IMR-90 (cell line): ENCODE data around the gene LTA. TPM values are rescaled to one million over a fixed set of nuclear protein-coding genes. Genes with fewer than 3 reads are reported as not detected.

Experiments
- ATAC-seq: fragments of 200-7000 bp; cut with Tn5 transposase; 2 replicates; pipeline ENCODE4 v1.9.1; 2020; ENCODE audit warnings: low read depth, mild to moderate bottlenecking, moderate library complexity
- BruUV-seq: library from RNA; stranded (reverse); fragments of 400-500 nt; replicated peaks from 2 replicates; lab custom pipeline; 2021; lab: Mats Ljungman, UMichigan
- CTCF ChIA-PET: fragments of 300-600 bp; formaldehyde crosslinking; extraction: SDS; loops from one replicate; lab custom pipeline; 2021; ENCODE audit warnings: antibody characterized with exemption; lab: Yijun Ruan, JAX
- POLR2A ChIA-PET: fragments of 300-600 bp; sonication (Branson Sonifier 250); formaldehyde crosslinking; loops from one replicate; lab custom pipeline; 2022; ENCODE audit warnings: antibody characterized with exemption; ENCODE audit not compliant: unreplicated experiment; lab: Charles Lee
- DNase-seq: peaks from one replicate; pipeline ENCODE4 v3.0.0; 2013
- H2AFZ ChIP-seq: replicated peaks from 2 replicates; pipeline ENCODE3; 2013; ENCODE audit warnings: low read length, mild to moderate bottlenecking; ENCODE audit not compliant: poor library complexity
- H2AK5ac ChIP-seq: 2 replicates; pipeline ENCODE4 v1.6.1; 2013; ENCODE audit warnings: low read depth, low read length, inconsistent platforms
- H2AK9ac ChIP-seq: replicated peaks from 2 replicates; pipeline ENCODE3; 2013; ENCODE audit warnings: mild to moderate bottlenecking, low read depth, low read length, moderate library complexity; ENCODE audit not compliant: poor library complexity
- H2BK120ac ChIP-seq: 2 replicates; pipeline ENCODE4 v1.6.1; 2013; ENCODE audit warnings: low read depth, low read length, inconsistent platforms
- H2BK15ac ChIP-seq: 3 replicates; pipeline ENCODE4 v1.6.1; 2013; ENCODE audit warnings: low read depth, low read length, inconsistent platforms
- H2BK20ac ChIP-seq: 2 replicates; pipeline ENCODE4 v1.6.1; 2013; ENCODE audit warnings: low read depth, mild to moderate bottlenecking, inconsistent platforms, low read length, moderate library complexity
- H2BK5ac ChIP-seq: 2 replicates; pipeline ENCODE4 v1.6.1; 2013; ENCODE audit warnings: mild to moderate bottlenecking, low read depth, low read length, inconsistent platforms; ENCODE audit not compliant: poor library complexity, severe bottlenecking
- H3K14ac ChIP-seq: replicated peaks from 2 replicates; pipeline ENCODE4 v1.6.1; 2013; ENCODE audit warnings: low read depth, low read length, inconsistent platforms
- H3K18ac ChIP-seq: 2 replicates; pipeline ENCODE4 v1.6.1; 2013; ENCODE audit warnings: low read depth, low read length, control low read depth
- H3K23ac ChIP-seq: 2 replicates; pipeline ENCODE4 v1.6.1; 2013; ENCODE audit warnings: low read depth, low read length, inconsistent platforms
- H3K27ac ChIP-seq: 2 replicates; pipeline ENCODE4 v1.5.1; 2013; ENCODE audit warnings: mild to moderate bottlenecking, control low read depth, low read length; ENCODE audit not compliant: insufficient read depth
- H3K27me3 ChIP-seq: 2 replicates; pipeline ENCODE4 v1.6.1; 2013; ENCODE audit warnings: low read length; ENCODE audit not compliant: control insufficient read depth, insufficient read depth
- H3K36me3 ChIP-seq: 2 replicates; pipeline ENCODE4 v1.6.1; 2013; ENCODE audit warnings: low read length, mixed read lengths; ENCODE audit not compliant: control insufficient read depth, insufficient read depth
- H3K4ac ChIP-seq: 2 replicates; pipeline ENCODE4 v1.6.1; 2013; ENCODE audit warnings: low read depth, low read length, inconsistent platforms
- H3K4me1 ChIP-seq: 2 replicates; pipeline ENCODE4 v1.6.1; 2013; ENCODE audit warnings: low read length, mixed read lengths; ENCODE audit not compliant: control insufficient read depth, insufficient read depth
- H3K4me2 ChIP-seq: 2 replicates; pipeline ENCODE4 v1.6.1; 2013; ENCODE audit warnings: low read depth, mild to moderate bottlenecking, control low read depth, low read length, moderate library complexity
- H3K4me3 ChIP-seq: 2 replicates; pipeline ENCODE4 v1.5.1; 2013; ENCODE audit warnings: low read depth, mild to moderate bottlenecking, control low read depth, low read length, moderate library complexity; ENCODE audit not compliant: insufficient read depth
- H3K56ac ChIP-seq: 2 replicates; pipeline ENCODE4 v1.6.1; 2013; ENCODE audit warnings: low read length, inconsistent platforms; ENCODE audit not compliant: insufficient read depth; ENCODE audit errors: extremely low read depth
- H3K79me1 ChIP-seq, 2 experiments: 2 replicates each; pipeline ENCODE4 v1.6.1; 2013; ENCODE audit warnings: low read length in 2 of 2, inconsistent platforms in 1 of 2, low read depth in 1 of 2
- H3K9ac ChIP-seq: 2 replicates; pipeline ENCODE4 v1.6.1; 2013; ENCODE audit warnings: low read depth, low read length, control low read depth
- H3K9me1 ChIP-seq: 2 replicates; pipeline ENCODE4 v1.6.1; 2013; ENCODE audit warnings: low read length, inconsistent platforms; ENCODE audit not compliant: insufficient read depth
- H3K9me3 ChIP-seq: 2 replicates; pipeline ENCODE4 v1.6.1; 2013; ENCODE audit warnings: low read length; ENCODE audit not compliant: control insufficient read depth, insufficient read depth
- H4K20me1 ChIP-seq: 2 replicates; pipeline ENCODE4 v1.6.1; 2013; ENCODE audit warnings: low read length, inconsistent platforms; ENCODE audit not compliant: insufficient read depth
- H4K5ac ChIP-seq: 2 replicates; pipeline ENCODE4 v1.6.1; 2013; ENCODE audit warnings: mild to moderate bottlenecking, low read depth, low read length, control low read depth
- H4K8ac ChIP-seq, 2 experiments: 2 replicates each; pipeline ENCODE4 v1.6.1; 2013; ENCODE audit warnings: low read depth in 2 of 2, low read length in 2 of 2, control low read depth in 1 of 2, inconsistent platforms in 1 of 2
- H4K91ac ChIP-seq: 2 replicates; pipeline ENCODE4 v1.6.1; 2013; ENCODE audit warnings: low read depth, low read length, inconsistent platforms; ENCODE audit not compliant: insufficient read depth
- RCOR1 ChIP-seq: IDR thresholded peaks from 2 replicates; pipeline ENCODE4 v1.6.1; 2012; ENCODE audit warnings: mild to moderate bottlenecking, low read length, improper control_type of control experiment; ENCODE audit not compliant: insufficient replicate concordance
- WGBS, 2 experiments: methylation state at CpG; one replicate each; pipeline versions ENCODE4 v1.1.5 to v1.1.7; 2013; ENCODE audit warnings: missing lambda C conversion rate in 2 of 2; ENCODE audit not compliant: insufficient read length in 1 of 2; ENCODE audit errors: extremely low coverage in 2 of 2; 5-methylcytosine and 5-hydroxymethylcytosine counted together
- dilution Hi-C: fragments of 300-500 bp; cut with HindIII; formaldehyde crosslinking; loops from one replicate; pipeline ENCODE4 v1.14.3; 2018; ENCODE audit warnings: low sequenced_read_pairs; ENCODE audit not compliant: unreplicated experiment
- in situ Hi-C: fragments of 300-500 bp; cut with MboI; formaldehyde crosslinking; loops from 3 replicates; pipeline ENCODE4 v1.14.3; 2019; ENCODE audit warnings: low sequenced_read_pairs, inconsistent platforms, mixed read lengths
- intact Hi-C: fragments of 100-400 bp; cut with micrococcal nuclease; formaldehyde crosslinking; loops from 2 replicates; pipeline ENCODE4 v1.10.0; 2022
- polyA plus RNA-seq, 3 experiments: library from polyadenylated mRNA; depleted of rRNA; stranded (reverse); fragments of >200 nt; gene quantifications; 2 replicates each; pipeline ENCODE4 v1.2.3, GENCODE V29; 2012; ENCODE audit warnings: low replicate concordance in 1 of 3
- total RNA-seq: library from RNA; depleted of rRNA; stranded (reverse); fragments of >200 nt; gene quantifications from 2 replicates; pipeline ENCODE4 v1.2.3, GENCODE V29; 2012

LTA gene
- total and polyA plus RNA-seq, 2 of the 4 experiments (the other 2 are of a cell fraction): not detected

DNA sequence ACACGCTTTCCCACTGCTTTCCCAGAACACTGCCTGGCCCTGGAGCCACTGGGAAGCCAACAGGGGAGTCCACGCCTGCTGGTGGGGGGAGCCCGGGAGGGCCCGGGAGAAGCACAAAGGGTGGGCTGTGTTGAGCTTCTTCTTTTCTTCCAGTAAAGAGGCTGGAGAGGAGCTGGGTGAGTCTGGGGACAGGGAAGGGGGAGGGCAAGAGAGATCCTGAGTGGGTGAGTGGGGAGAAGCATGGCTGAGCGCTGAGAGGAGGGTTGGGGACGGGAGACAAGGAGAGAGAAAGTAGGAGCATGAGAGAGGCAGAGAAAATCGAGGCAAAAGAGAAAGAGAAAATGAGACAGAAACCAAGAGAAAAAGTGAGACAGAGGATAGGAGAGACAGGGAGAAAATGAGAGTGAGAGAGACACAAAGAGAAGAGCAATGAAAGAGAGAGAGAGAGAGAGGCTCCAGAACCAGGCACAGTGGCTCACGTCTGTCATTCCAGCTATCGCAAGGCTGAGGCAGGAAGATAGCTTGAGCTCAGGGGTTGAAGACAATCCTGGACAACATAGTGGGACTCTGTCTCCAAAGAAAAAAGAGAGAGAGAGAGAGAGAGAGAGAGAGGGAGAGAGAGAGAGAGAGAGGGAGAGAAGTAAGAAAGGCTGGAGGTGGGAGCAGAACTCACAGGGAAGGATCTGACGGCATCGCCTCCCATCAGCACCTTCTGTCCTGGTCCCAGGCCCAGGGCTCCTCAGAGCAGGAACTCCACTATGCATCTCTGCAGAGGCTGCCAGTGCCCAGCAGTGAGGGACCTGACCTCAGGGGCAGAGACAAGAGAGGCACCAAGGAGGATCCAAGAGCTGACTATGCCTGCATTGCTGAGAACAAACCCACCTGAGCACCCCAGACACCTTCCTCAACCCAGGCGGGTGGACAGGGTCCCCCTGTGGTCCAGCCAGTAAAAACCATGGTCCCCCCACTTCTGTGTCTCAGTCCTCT is 16.0 kb downstream of the LTA start:
- Histone ChIP-seq H4K91ac (no peak overlapping the region), H3K4ac (no peak overlapping the region), H2BK20ac (no peak overlapping the region), H3K4me3 (no peak overlapping the region), H2AK5ac (no peak overlapping the region), H3K4me2 (no peak overlapping the region), H4K8ac (no peak overlapping the region), H3K18ac (no peak overlapping the region), H4K5ac (no peak overlapping the region), H4K20me1 (no peaks in the 10 kb centered on the region), H2BK5ac (no peak overlapping the region), H3K14ac (no peak overlapping the region), H2AFZ (no peak overlapping the region), H3K56ac (no peak overlapping the region), H3K27me3 (peaks cover 11% of the 10 kb centered on the region), H3K9ac (no peak overlapping the region), H3K9me1 (peaks cover 3% of the 10 kb centered on the region; the same call in 1 of the 2 replicates), H2AK9ac (no peak overlapping the region), H3K36me3 (no peaks in the 10 kb centered on the region), H3K4me1 (no peaks in the 10 kb centered on the region; the same call in 1 of the 2 replicates), H2BK15ac (no peak overlapping the region), H3K79me1 (no peaks in the 10 kb centered on the region), H3K23ac (no peak overlapping the region), H3K27ac (no peak overlapping the region), H2BK120ac (no peak overlapping the region), H3K9me3 (no peaks in the 10 kb centered on the region)
- ATAC-seq (no peak; the same call in 1 of the 2 replicates), DNase-seq (no peak)
- TF ChIP-seq RCOR1: no peak
- no TSS peak for BruUV-seq
- CTCF ChIA-PET: interaction anchor here (2.9 kb wide), 1 partner anchor 10 kb away, joined by 9 read pairs; no protein-coding TSS in a partner anchor
- WGBS, 2 experiments: 58% methylated on average over 5 of the region's 12 CpGs; no CpG with 5 or more reads in 1 of the 2 experiments
- in situ Hi-C loops (no loop called here), intact Hi-C loops (no loop called here), dilution Hi-C loops (no loop called here)
- POLR2A ChIA-PET: no interaction called here
